PFSK-1 (cell line): Measurements from ENCODE around the gene CBLL1.

Experiments
- REST ChIP-seq, 2 experiments: IDR thresholded peaks; 2 replicates each; pipeline versions ENCODE4 v1.6.1 to v1.8.0; 2011 to 2012; ENCODE audit warnings: low read depth in 2 of 2, low read length in 2 of 2, control low read depth in 1 of 2, inconsistent platforms in 1 of 2, mild to moderate bottlenecking in 1 of 2, moderate library complexity in 1 of 2; ENCODE audit not compliant: insufficient read depth in 1 of 2
- TAF1 ChIP-seq: IDR thresholded peaks from 2 replicates; pipeline ENCODE4 v1.6.1; 2012; ENCODE audit warnings: low read length, control low read depth, borderline replicate concordance; ENCODE audit not compliant: insufficient read depth

GRCh38 chr7:107697321-107698049 lies 46.5 kb upstream of the CBLL1 start:
- TF ChIP-seq REST (IDR thresholded peaks at IDR 0.05; ENCODE audit: insufficient read depth in 1 of 2, low read depth in 2 of 2, low read length in 2 of 2) (no peak), TAF1 (no peak)
